ENCODE results near the gene FTH1.
"Not testable (repeated sequence)": the region's sequence is repeated elsewhere in the genome, so short reads cannot be mapped to it uniquely, and the experiment has no call there.

Gene FTH1

GRCh38 chr11:61966734-61967115 is 709 bp downstream of the FTH1 start:
- TF ChIP-seq CTCF (IDR thresholded peaks at IDR 0.05; ENCODE audit: low read depth, low read length) = no peak
- DNase-seq (ENCODE audit: extremely low read depth, low read depth) = no peak

GRCh38 chr11:61964666-61965271 is 2.7 kb downstream of the FTH1 start:
- DNase-seq (ENCODE audit: extremely low read depth, low read depth) = not testable (repeated sequence)

GRCh38 chr11:61964058-61964665 is 3.3 kb downstream of the FTH1 start:
- TF ChIP-seq CTCF (IDR thresholded peaks at IDR 0.05; ENCODE audit: low read depth, low read length) = no peak
- DNase-seq (ENCODE audit: extremely low read depth, low read depth) = no peak

GRCh38 chr11:61963282-61964057 is 4.0 kb downstream of the FTH1 start:
- DNase-seq (ENCODE audit: extremely low read depth, low read depth) = peak; percentile 72
- no peak for TF ChIP-seq CTCF (IDR thresholded peaks at IDR 0.05; ENCODE audit: low read depth, low read length)

- TF ChIP-seq CTCF (IDR thresholded peaks at IDR 0.05; ENCODE audit: low read depth, low read length) = no peak
- no peak for DNase-seq (ENCODE audit: extremely low read depth, low read depth)
Observed at GRCh38 chr11:61963016-61963281, 4.5 kb downstream of the FTH1 start.

- no peak for DNase-seq (ENCODE audit: extremely low read depth, low read depth)
- TF ChIP-seq CTCF (IDR thresholded peaks at IDR 0.05; ENCODE audit: low read depth, low read length) = no peak
Observed at GRCh38 chr11:61962213-61963015, 5.0 kb downstream of the FTH1 start.

- DNase-seq (ENCODE audit: extremely low read depth, low read depth) = no peak
- no peak for TF ChIP-seq CTCF (IDR thresholded peaks at IDR 0.05; ENCODE audit: low read depth, low read length)
Observed at GRCh38 chr11:61961570-61962212, 5.7 kb downstream of the FTH1 start.
